Fibroblast of lung (primary cell): ENCODE data around the gene DNER. TPM values are rescaled to one million over a fixed set of nuclear protein-coding genes. Genes with fewer than 3 reads are reported as not detected.

Experiments used
- DNase-seq, 2 donors: peaks; one replicate each; pipeline versions ENCODE4 v3.0.0 to v3.0.0-alpha.2; 2010; ENCODE audit warnings: low read depth in 2 of 2
- H2AFZ ChIP-seq: 2 replicates; pipeline ENCODE4 v1.5.1; 2012; ENCODE audit warnings: low read length, control low read depth, inconsistent platforms
- H3K27ac ChIP-seq: 2 replicates; pipeline ENCODE4 v1.5.1; 2011; ENCODE audit warnings: low read length, control low read depth; ENCODE audit not compliant: insufficient read depth
- H3K27me3 ChIP-seq: 2 replicates; pipeline ENCODE4 v1.5.1; 2011; ENCODE audit warnings: mild to moderate bottlenecking, low read length; ENCODE audit not compliant: control insufficient read depth, insufficient read depth
- H3K36me3 ChIP-seq: 2 replicates; pipeline ENCODE4 v1.5.1; 2011; ENCODE audit warnings: low read length; ENCODE audit not compliant: control insufficient read depth, insufficient read depth
- H3K4me1 ChIP-seq: 2 replicates; pipeline ENCODE4 v1.5.1; 2011; ENCODE audit warnings: low read length; ENCODE audit not compliant: control insufficient read depth, insufficient read depth; ENCODE audit errors: extremely low read depth
- H3K4me2 ChIP-seq: 2 replicates; pipeline ENCODE4 v1.5.1; 2011; ENCODE audit warnings: low read length, control low read depth; ENCODE audit not compliant: insufficient read depth; ENCODE audit errors: extremely low read depth
- H3K4me3 ChIP-seq, 4 experiments: fragments of 200-600 bp in 1 of 4; sonication (generic) in 1 of 4; replicated peaks in 1 of 4; 2 replicates each; pipeline ENCODE4 v1.5.1; 2011 to 2016; ENCODE audit warnings: low read length in 4 of 4, low read depth in 3 of 4, mild to moderate bottlenecking in 3 of 4, control low read depth in 2 of 4, inconsistent platforms in 1 of 4, mixed read lengths in 1 of 4; ENCODE audit not compliant: insufficient read depth in 1 of 4; ENCODE audit errors: control extremely low read depth in 1 of 4
- H3K79me2 ChIP-seq: 2 replicates; pipeline ENCODE4 v1.5.1; 2012; ENCODE audit warnings: mild to moderate bottlenecking, low read length, inconsistent platforms; ENCODE audit not compliant: control insufficient read depth, insufficient read depth
- H3K9ac ChIP-seq: 2 replicates; pipeline ENCODE4 v1.5.1; 2011; ENCODE audit warnings: mild to moderate bottlenecking, low read length, control low read depth; ENCODE audit not compliant: insufficient read depth
- H3K9me3 ChIP-seq: 2 replicates; pipeline ENCODE4 v1.5.1; 2012; ENCODE audit warnings: low read depth, low read length; ENCODE audit not compliant: control insufficient read depth, insufficient read depth
- H4K20me1 ChIP-seq: 2 replicates; pipeline ENCODE4 v1.5.1; 2011; ENCODE audit warnings: low read length; ENCODE audit not compliant: control insufficient read depth, insufficient read depth; ENCODE audit errors: extremely low read depth
- EZH2 ChIP-seq: IDR thresholded peaks from 2 replicates; pipeline ENCODE4 v1.5.1; 2012; ENCODE audit warnings: low read length, control low read depth, mild to moderate bottlenecking; ENCODE audit errors: missing control alignments
- polyA plus RNA-seq, 2 donors: library from polyadenylated mRNA; depleted of rRNA in 1 of 2; stranded (reverse) in 1 of 2; unstranded in 1 of 2; fragments of >200 nt; gene quantifications; 2 replicates each; pipeline ENCODE4 v1.2.1, GENCODE V29; 2011 to 2012; ENCODE audit warnings: missing spikeins in 1 of 2
- total RNA-seq: library from RNA; depleted of rRNA; stranded (reverse); fragments of >200 nt; gene quantifications from 2 replicates; pipeline ENCODE4 v1.2.1, GENCODE V29; 2014
- TF ChIP-seq, protein P1 (sequence below), 2 donors: IDR thresholded peaks in 1 of 2; conservative IDR thresholded peaks in 1 of 2; 1 replicate in 1 of 2; 2 replicates in 1 of 2; pipeline ENCODE4 v1.5.1; 2011 to 2012; ENCODE audit warnings: low read length in 2 of 2, control low read depth in 1 of 2, inconsistent platforms in 1 of 2, low read depth in 1 of 2, mild to moderate bottlenecking in 1 of 2

The DNER gene
- total and polyA plus RNA-seq, 2 donors (not counting 1 experiment from before 2014, with no cell fraction given): 0.33 to 0.43 TPM

GRCh38 chr2:229674830-229675530 is 39.4 kb downstream of the DNER start:
- H3K36me3 ChIP-seq: no peaks in the 10 kb centered on the region
- H3K4me1 ChIP-seq: no peaks in the 10 kb centered on the region
- no peak for TF ChIP-seq EZH2
- TF ChIP-seq, protein P1, sequence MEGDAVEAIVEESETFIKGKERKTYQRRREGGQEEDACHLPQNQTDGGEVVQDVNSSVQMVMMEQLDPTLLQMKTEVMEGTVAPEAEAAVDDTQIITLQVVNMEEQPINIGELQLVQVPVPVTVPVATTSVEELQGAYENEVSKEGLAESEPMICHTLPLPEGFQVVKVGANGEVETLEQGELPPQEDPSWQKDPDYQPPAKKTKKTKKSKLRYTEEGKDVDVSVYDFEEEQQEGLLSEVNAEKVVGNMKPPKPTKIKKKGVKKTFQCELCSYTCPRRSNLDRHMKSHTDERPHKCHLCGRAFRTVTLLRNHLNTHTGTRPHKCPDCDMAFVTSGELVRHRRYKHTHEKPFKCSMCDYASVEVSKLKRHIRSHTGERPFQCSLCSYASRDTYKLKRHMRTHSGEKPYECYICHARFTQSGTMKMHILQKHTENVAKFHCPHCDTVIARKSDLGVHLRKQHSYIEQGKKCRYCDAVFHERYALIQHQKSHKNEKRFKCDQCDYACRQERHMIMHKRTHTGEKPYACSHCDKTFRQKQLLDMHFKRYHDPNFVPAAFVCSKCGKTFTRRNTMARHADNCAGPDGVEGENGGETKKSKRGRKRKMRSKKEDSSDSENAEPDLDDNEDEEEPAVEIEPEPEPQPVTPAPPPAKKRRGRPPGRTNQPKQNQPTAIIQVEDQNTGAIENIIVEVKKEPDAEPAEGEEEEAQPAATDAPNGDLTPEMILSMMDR (conservative IDR thresholded peaks at IDR 0.05 in 1 of 2, IDR thresholded peaks at IDR 0.05 in 1 of 2; ENCODE audit: low read depth in 1 of 2, low read length in 2 of 2): no peak
- H3K27me3 ChIP-seq: no peaks in the 10 kb centered on the region
- H3K9ac ChIP-seq: no peak overlapping the region
- no peaks in the 10 kb centered on the region for H4K20me1 ChIP-seq
- H3K27ac ChIP-seq: no peak overlapping the region
- H3K4me3 ChIP-seq: no peak overlapping the region
- no peaks in the 10 kb centered on the region for H3K79me2 ChIP-seq
- no peak for DNase-seq
- H2AFZ ChIP-seq: no peak overlapping the region
- H3K4me2 ChIP-seq: no peak overlapping the region
- no peaks in the 10 kb centered on the region for H3K9me3 ChIP-seq

GRCh38 chr2:229673676-229674075 is 40.7 kb downstream of the DNER start:
- Histone ChIP-seq H3K79me2 (no peaks in the 10 kb centered on the region), H3K36me3 (no peaks in the 10 kb centered on the region), H3K4me1 (no peaks in the 10 kb centered on the region), H3K27me3 (no peaks in the 10 kb centered on the region), H4K20me1 (no peaks in the 10 kb centered on the region), H3K4me3 (no peak overlapping the region), H2AFZ (no peak overlapping the region), H3K4me2 (no peak overlapping the region), H3K9ac (no peak overlapping the region), H3K9me3 (no peaks in the 10 kb centered on the region), H3K27ac (no peak overlapping the region)
- TF ChIP-seq, protein P1 (conservative IDR thresholded peaks at IDR 0.05 in 1 of 2, IDR thresholded peaks at IDR 0.05 in 1 of 2; ENCODE audit: low read depth in 1 of 2, low read length in 2 of 2): no peak
- no peak for TF ChIP-seq EZH2
- DNase-seq: no peak

DNA sequence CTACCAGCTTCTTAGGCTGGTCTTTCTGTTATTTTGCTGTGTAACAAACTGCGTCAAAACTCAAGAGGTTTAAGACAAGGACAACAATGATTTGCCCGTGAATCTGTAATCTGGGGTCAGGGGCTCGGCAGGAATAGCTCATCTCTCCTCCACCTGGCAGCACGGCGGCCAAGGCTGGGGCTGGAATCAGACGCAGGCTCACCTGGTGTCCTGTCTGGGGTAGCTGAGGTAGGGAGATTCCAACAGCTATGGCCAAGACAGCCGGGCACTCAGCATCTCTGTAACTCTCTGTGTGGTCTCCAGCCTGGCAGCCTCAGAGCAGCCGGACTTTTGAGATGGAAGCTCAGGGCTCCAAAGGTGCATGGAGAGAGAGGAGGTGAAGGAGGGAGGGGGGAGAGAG is 42.3 kb downstream of the DNER start:
- no peak overlapping the region for H3K4me2 ChIP-seq
- no peak overlapping the region for H2AFZ ChIP-seq
- no peak overlapping the region for H3K27ac ChIP-seq
- DNase-seq: no peak
- no peak for TF ChIP-seq EZH2
- TF ChIP-seq, protein P1 (conservative IDR thresholded peaks at IDR 0.05 in 1 of 2, IDR thresholded peaks at IDR 0.05 in 1 of 2; ENCODE audit: low read depth in 1 of 2, low read length in 2 of 2): no peak
- no peaks in the 10 kb centered on the region for H3K9me3 ChIP-seq
- no peak overlapping the region for H3K9ac ChIP-seq
- no peaks in the 10 kb centered on the region for H3K36me3 ChIP-seq
- no peaks in the 10 kb centered on the region for H3K4me1 ChIP-seq
- no peaks in the 10 kb centered on the region for H3K79me2 ChIP-seq
- no peak overlapping the region for H3K4me3 ChIP-seq
- no peaks in the 10 kb centered on the region for H3K27me3 ChIP-seq
- no peaks in the 10 kb centered on the region for H4K20me1 ChIP-seq
